GM12878 (cell line): ENCODE data around the gene C3. TPM values are rescaled to one million over a fixed set of nuclear protein-coding genes. Genes with fewer than 3 reads are reported as not detected.

Experiments used
- ATAC-seq: fragments of 200-7000 bp; cut with Tn5 transposase; 3 replicates; pipeline ENCODE4 v1.9.1; 2020; ENCODE audit warnings: mild to moderate bottlenecking, moderate library complexity
- BruUV-seq: library from RNA; stranded (reverse); fragments of 400-500 nt; replicated peaks from 2 replicates; lab custom pipeline; 2021; lab: Mats Ljungman, UMichigan
- CTCF ChIA-PET: fragments of 300-600 bp; sonication (Branson Sonifier 250); formaldehyde crosslinking; extraction: SDS; loops from one replicate; lab custom pipeline; 2021; ENCODE audit warnings: inconsistent platforms; lab: Yijun Ruan, JAX
- POLR2A ChIA-PET: fragments of 350-600 bp; formaldehyde crosslinking; extraction: SDS; loops from one replicate; lab custom pipeline; 2021; ENCODE audit warnings: inconsistent platforms; lab: Charles Lee
- RAD21 ChIA-PET: fragments of 300-600 bp; sonication (Branson Sonifier 250); formaldehyde crosslinking; loops from one replicate; lab custom pipeline; 2023; ENCODE audit warnings: antibody characterized with exemption; ENCODE audit not compliant: unreplicated experiment; lab: Charles Lee
- SMC1A ChIA-PET: fragments of 300-600 bp; sonication (Branson Sonifier 250); formaldehyde crosslinking; loops from one replicate; lab custom pipeline; 2023; ENCODE audit not compliant: unreplicated experiment, uncharacterized antibody; lab: Charles Lee
- DNase-seq: peaks from one replicate; pipeline ENCODE4 v3.0.0-alpha.2; 2011; ENCODE audit warnings: low read depth, low spot score
- FAIRE-seq: peaks from 3 replicates; lab custom pipeline; 2011; peaks lifted over from hg19 to GRCh38; lab: Jason Lieb, UNC
- H2AFZ ChIP-seq: 2 replicates; pipeline ENCODE4 v1.6.0; 2011; ENCODE audit warnings: low read depth, low read length, control low read depth; ENCODE audit not compliant: control insufficient read depth
- H3K27ac ChIP-seq: 2 replicates; pipeline ENCODE4 v1.5.1; 2011; ENCODE audit warnings: control low read depth; ENCODE audit not compliant: control insufficient read depth, insufficient read depth
- H3K27me3 ChIP-seq, 2 experiments: replicated peaks in 1 of 2; 2 replicates each; pipeline versions ENCODE4 v1.6.0 to v1.6.1; 2011; ENCODE audit warnings: low read length in 1 of 2; ENCODE audit not compliant: control insufficient read depth in 2 of 2, insufficient read depth in 2 of 2
- H3K36me3 ChIP-seq, 2 experiments: 2 replicates each; pipeline ENCODE4 v1.5.1; 2011; ENCODE audit warnings: low read length in 1 of 2; ENCODE audit not compliant: control insufficient read depth in 2 of 2, insufficient read depth in 2 of 2
- H3K4me1 ChIP-seq: 2 replicates; pipeline ENCODE4 v1.6.1; 2011; ENCODE audit warnings: mild to moderate bottlenecking, low read length, moderate library complexity, mixed read lengths; ENCODE audit not compliant: control insufficient read depth, insufficient read depth
- H3K4me2 ChIP-seq: 2 replicates; pipeline ENCODE4 v1.6.0; 2011; ENCODE audit warnings: control low read depth; ENCODE audit not compliant: control insufficient read depth, insufficient read depth
- H3K4me3 ChIP-seq: fragments of 200-600 bp; sonication (generic); 2 replicates; pipeline ENCODE4 v1.5.1; 2016
- H3K79me2 ChIP-seq: 2 replicates; pipeline ENCODE4 v1.6.0; 2011; ENCODE audit warnings: low read length; ENCODE audit not compliant: control insufficient read depth, insufficient read depth
- H3K9ac ChIP-seq: 2 replicates; pipeline ENCODE4 v1.8.0; 2011; ENCODE audit warnings: low read length, control low read depth, mixed read lengths; ENCODE audit not compliant: control insufficient read depth, insufficient read depth
- H3K9me3 ChIP-seq: replicated peaks from 3 replicates; pipeline ENCODE4 v1.5.1; 2011; ENCODE audit warnings: mild to moderate bottlenecking, low read length; ENCODE audit not compliant: control insufficient read depth, insufficient read depth
- H4K20me1 ChIP-seq: 2 replicates; pipeline ENCODE4 v1.6.0; 2011; ENCODE audit not compliant: control insufficient read depth, insufficient read depth
- EGR1 ChIP-seq, 2 experiments: IDR thresholded peaks; 1 replicate in 1 of 2; 2 replicates in 1 of 2; pipeline ENCODE4 v1.6.1; 2011 to 2012; ENCODE audit warnings: low read depth in 2 of 2, low read length in 2 of 2, borderline replicate concordance in 1 of 2, mild to moderate bottlenecking in 1 of 2, moderate library complexity in 1 of 2
- MTA2 ChIP-seq: fragments of 450-650 bp; IDR thresholded peaks from 2 replicates; pipeline ENCODE4 v1.6.1; 2016; ENCODE audit warnings: low read depth, mild to moderate bottlenecking, moderate library complexity
- MTA3 ChIP-seq: IDR thresholded peaks from 2 replicates; pipeline ENCODE4 v1.6.1; 2012; ENCODE audit warnings: low read length, inconsistent platforms, borderline replicate concordance
- NFIC ChIP-seq: IDR thresholded peaks from 2 replicates; pipeline ENCODE4 v1.6.1; 2012; ENCODE audit warnings: low read depth, mild to moderate bottlenecking, inconsistent platforms, low read length, moderate library complexity
- POU2F2 ChIP-seq: IDR thresholded peaks from 3 replicates; pipeline ENCODE4 v1.6.1; 2011; ENCODE audit warnings: low read depth, mild to moderate bottlenecking, low read length, borderline replicate concordance
- PRDM15 ChIP-seq: fragments of 450-650 bp; formaldehyde crosslinking; IDR thresholded peaks from 2 replicates; pipeline ENCODE4 v1.4.0; 2020; ENCODE audit warnings: mild to moderate bottlenecking, moderate library complexity
- RBBP5 ChIP-seq: fragments of 200-600 bp; sonication (generic); conservative IDR thresholded peaks from 2 replicates; pipeline ENCODE4 v1.6.1; 2016
- RUNX3 ChIP-seq: IDR thresholded peaks from 2 replicates; pipeline ENCODE4 v1.6.1; 2012; ENCODE audit warnings: low read length, inconsistent platforms
- ZBTB11 ChIP-seq: fragments of 450-650 bp; formaldehyde crosslinking; IDR thresholded peaks from 2 replicates; pipeline ENCODE4 v1.5.0; 2022; ENCODE audit warnings: mild to moderate bottlenecking, missing genetic modification characterization
- ZBTB33 ChIP-seq: fragments of 450-650 bp; IDR thresholded peaks from 2 replicates; pipeline ENCODE4 v1.6.1; 2017; ENCODE audit warnings: mild to moderate bottlenecking
- WGBS: methylation state at CpG from one replicate; pipeline ENCODE4 v1.1.6; 2016; ENCODE audit warnings: low lambda C conversion rate; ENCODE audit not compliant: insufficient replicate concordance, insufficient coverage; ENCODE audit errors: missing lambda C conversion rate; 5-methylcytosine and 5-hydroxymethylcytosine counted together
- in situ Hi-C: fragments of 300-500 bp; cut with MboI; formaldehyde crosslinking; loops from 9 replicates; pipeline ENCODE4 v1.14.3; 2018; ENCODE audit warnings: mixed read lengths
- intact Hi-C: fragments of 100-400 bp; cut with micrococcal nuclease; formaldehyde crosslinking; loops from one replicate; pipeline ENCODE4 v1.14.2; 2022; ENCODE audit not compliant: unreplicated experiment
- polyA plus RNA-seq, 11 experiments: library from polyadenylated mRNA; depleted of rRNA in 4 of 11; unstranded in 6 of 11; stranded (reverse) in 5 of 11; fragments of >200 nt; fragmentation: Nextera tagmentation in 4 of 11; fragmentation: Illumina TruSeq in 1 of 11; extraction: Ambion mirVana in 4 of 11; extraction: Trizol in 1 of 11; gene quantifications; 1 replicate in 1 of 11; 2 replicates in 10 of 11; pipeline versions ENCODE4 v1.2.1 to v1.2.3, GENCODE V29; 2011 to 2016; ENCODE audit warnings: inconsistent platforms in 2 of 11, missing spikeins in 2 of 11, low read depth in 1 of 11
- total RNA-seq, 4 experiments: library from RNA; depleted of rRNA in 3 of 4; stranded (reverse); fragments of >200 nt in 3 of 4; fragmentation: Illumina TruSeq in 1 of 4; extraction: Trizol in 1 of 4; gene quantifications; 2 replicates each; pipeline versions ENCODE4 v1.2.1 to v1.2.3, GENCODE V29; 2013 to 2021

C3 gene
- total and polyA plus RNA-seq, 10 of the 15 experiments (the other 5 are each of a cell fraction or from before 2014, with no cell fraction given): 0.20 to 6.7 (median 0.72) TPM

GRCh38 chr19:6767357-6768235, 47.1 kb upstream of the C3 start, which contains the start of gene SH2D3A:
SH2D3A (minus strand) TSS chr19:6767435; CDS start chr19:6763748, 3,687 bp downstream.
- Histone ChIP-seq H3K4me3 (peak within 1 kb of the TSS; percentile 85), H3K27ac (peak within 1 kb of the TSS; percentile 83), H4K20me1 (no peaks in the 10 kb centered on the region), H3K4me1 (peaks cover 23% of the 10 kb centered on the region), H2AFZ (peak within 1 kb of the TSS; percentile 92), H3K36me3 (no peaks in the 10 kb centered on the region), H3K9ac (peak within 1 kb of the TSS; percentile 76), H3K27me3 (no peaks in the 10 kb centered on the region), H3K4me2 (peak within 1 kb of the TSS; percentile 96), H3K9me3 (no peaks in the 10 kb centered on the region), H3K79me2 (peaks cover 10% of the 10 kb centered on the region)
- WGBS: under 1% methylated on average over 47 of the region's 47 CpGs
- in situ Hi-C loops (no loop called here), intact Hi-C loops (loop anchor here (2.0 to 5.0 kb wide), 3 partner anchors 29 to 251 kb away; partner anchors contain the start of genes CD70 and TRIP10)
- peak; percentile 95 for FAIRE-seq
- DNase-seq: peak; percentile 92
- POLR2A ChIA-PET: interaction anchor here (0.5 to 3.0 kb wide), 10 partner anchors 12 to 869 kb away, joined by 3 to 19 read pairs (median 4); partner anchors contain the start of genes ALKBH7 and GPR108
- peak; percentile 79 for ATAC-seq
- RAD21 ChIA-PET: interaction anchor here (0.6 to 8.3 kb wide), 9 partner anchors 29 to 385 kb away, joined by 3 to 98 read pairs (median 5); partner anchors contain the start of gene GPR108
- CTCF ChIA-PET: interaction anchor here (0.9 to 7.3 kb wide), 8 partner anchors 11 to 578 kb away, joined by 3 to 79 read pairs (median 10); partner anchors contain the start of genes DENND1C and GPR108
- SMC1A ChIA-PET: interaction anchor here (0.9 to 4.0 kb wide), 10 partner anchors 10 to 718 kb away, joined by 3 to 37 read pairs (median 4); partner anchors contain the start of genes GPR108 and ZNF557
- no TSS peak for BruUV-seq
- no peak for TF ChIP-seq ZBTB11
- no peak for TF ChIP-seq MTA2
- no peak for TF ChIP-seq RBBP5
- TF ChIP-seq POU2F2: no peak
- peak; percentile 59 for TF ChIP-seq RUNX3
- no peak for TF ChIP-seq MTA3
- TF ChIP-seq PRDM15 (CRISPR knock-in tag): no peak
- TF ChIP-seq ZBTB33: no peak
- TF ChIP-seq NFIC: no peak
- TF ChIP-seq EGR1 (IDR thresholded peaks at IDR 0.05; ENCODE audit: borderline replicate concordance in 1 of 2, low read depth in 2 of 2, low read length in 2 of 2): 0 out of 3 replicates have a peak, but pooled peaks of 1 of the 2 experiments have one; percentile 32
